GM12878 (cell line): Measurements from ENCODE around the gene SEMA4D. TPM values are rescaled to one million over a fixed set of nuclear protein-coding genes. Genes with fewer than 3 reads are reported as not detected.

Experiments
- CHD1 ChIP-seq: IDR thresholded peaks from 2 replicates; pipeline ENCODE4 v1.6.1; 2012; ENCODE audit warnings: low read depth, low read length, improper control_type of control experiment
- CREB1 ChIP-seq: IDR thresholded peaks from 2 replicates; pipeline ENCODE4 v1.6.1; 2012; ENCODE audit warnings: low read depth, mild to moderate bottlenecking, inconsistent platforms
- EED ChIP-seq: sonication (generic); IDR thresholded peaks from 2 replicates; pipeline ENCODE4 v1.6.1; 2016; ENCODE audit warnings: antibody characterized with exemption, low read depth
- HDAC2 ChIP-seq: fragments of 200-600 bp; sonication (generic); IDR thresholded peaks from 2 replicates; pipeline ENCODE4 v1.6.1; 2017
- IKZF1 ChIP-seq: fragments of 450-650 bp; conservative IDR thresholded peaks from 2 replicates; pipeline ENCODE4 v1.6.1; 2017; ENCODE audit warnings: antibody characterized with exemption, mild to moderate bottlenecking
- IRF4 ChIP-seq: IDR thresholded peaks from 2 replicates; pipeline ENCODE4 v1.6.1; 2011; ENCODE audit warnings: low read depth, low read length
- KDM1A ChIP-seq: fragments of 200-600 bp; sonication (generic); IDR thresholded peaks from 2 replicates; pipeline ENCODE4 v1.6.1; 2016; ENCODE audit warnings: borderline replicate concordance
- MTA2 ChIP-seq: fragments of 450-650 bp; IDR thresholded peaks from 2 replicates; pipeline ENCODE4 v1.6.1; 2016; ENCODE audit warnings: low read depth, mild to moderate bottlenecking, moderate library complexity
- MYB ChIP-seq: fragments of 150-350 bp; IDR thresholded peaks from 2 replicates; pipeline ENCODE4 v1.6.1; 2014; ENCODE audit warnings: mild to moderate bottlenecking, low read depth, low read length, borderline replicate concordance
- SP1 ChIP-seq: IDR thresholded peaks from one replicate; pipeline ENCODE4 v1.6.1; 2011; ENCODE audit warnings: low read depth, low read length
- SREBF2 ChIP-seq: IDR thresholded peaks from 2 replicates; pipeline ENCODE4 v1.6.1; 2012; ENCODE audit warnings: mild to moderate bottlenecking, low read length
- SRF ChIP-seq, 2 experiments: IDR thresholded peaks; 2 replicates each; pipeline ENCODE4 v1.6.1; 2011; ENCODE audit warnings: low read depth in 2 of 2, low read length in 2 of 2, mild to moderate bottlenecking in 1 of 2, moderate library complexity in 1 of 2
- TCF12 ChIP-seq: IDR thresholded peaks from 2 replicates; pipeline ENCODE4 v1.6.1; 2011; ENCODE audit warnings: low read depth, mild to moderate bottlenecking, low read length
- YBX1 ChIP-seq: fragments of 450-650 bp; IDR thresholded peaks from 2 replicates; pipeline ENCODE4 v1.6.1; 2016; ENCODE audit warnings: antibody characterized with exemption
- polyA plus RNA-seq, 11 experiments: library from polyadenylated mRNA; depleted of rRNA in 4 of 11; unstranded in 6 of 11; stranded (reverse) in 5 of 11; fragments of >200 nt; fragmentation: Nextera tagmentation in 4 of 11; fragmentation: Illumina TruSeq in 1 of 11; extraction: Ambion mirVana in 4 of 11; extraction: Trizol in 1 of 11; gene quantifications; 1 replicate in 1 of 11; 2 replicates in 10 of 11; pipeline versions ENCODE4 v1.2.1 to v1.2.3, GENCODE V29; 2011 to 2016; ENCODE audit warnings: inconsistent platforms in 2 of 11, missing spikeins in 2 of 11, low read depth in 1 of 11
- total RNA-seq, 4 experiments: library from RNA; depleted of rRNA in 3 of 4; stranded (reverse); fragments of >200 nt in 3 of 4; fragmentation: Illumina TruSeq in 1 of 4; extraction: Trizol in 1 of 4; gene quantifications; 2 replicates each; pipeline versions ENCODE4 v1.2.1 to v1.2.3, GENCODE V29; 2013 to 2021
- TF ChIP-seq, protein P1 (sequence below): fragments of 450-650 bp; formaldehyde crosslinking; IDR thresholded peaks from 2 replicates; pipeline ENCODE4 v1.5.0; 2022; ENCODE audit warnings: mild to moderate bottlenecking, missing genetic modification characterization
- TF ChIP-seq, protein P2 (sequence below): IDR thresholded peaks from 2 replicates; pipeline ENCODE4 v1.6.1; 2011; ENCODE audit warnings: borderline replicate concordance, low read depth, mild to moderate bottlenecking, moderate library complexity, low read length; ENCODE audit not compliant: insufficient read depth, poor library complexity, severe bottlenecking
- TF ChIP-seq, protein P3 (sequence below): IDR thresholded peaks from 2 replicates; pipeline ENCODE4 v1.6.1; 2011; ENCODE audit warnings: low read depth, low read length, improper control_type of control experiment, borderline replicate concordance
- TF ChIP-seq, protein P4 (sequence below): fragments of 450-650 bp; formaldehyde crosslinking; IDR thresholded peaks from 2 replicates; pipeline ENCODE4 v1.4.0; 2020; ENCODE audit warnings: mild to moderate bottlenecking, moderate library complexity
- TF ChIP-seq, protein P5 (sequence below): IDR thresholded peaks from 2 replicates; pipeline ENCODE4 v1.6.1; 2012; ENCODE audit warnings: low read depth, low read length, improper control_type of control experiment

SEMA4D gene
- total and polyA plus RNA-seq, 10 of the 15 experiments (the other 5 are each of a cell fraction or from before 2014, with no cell fraction given), result 15.1 to 136 (median 39.6) TPM

DNA sequence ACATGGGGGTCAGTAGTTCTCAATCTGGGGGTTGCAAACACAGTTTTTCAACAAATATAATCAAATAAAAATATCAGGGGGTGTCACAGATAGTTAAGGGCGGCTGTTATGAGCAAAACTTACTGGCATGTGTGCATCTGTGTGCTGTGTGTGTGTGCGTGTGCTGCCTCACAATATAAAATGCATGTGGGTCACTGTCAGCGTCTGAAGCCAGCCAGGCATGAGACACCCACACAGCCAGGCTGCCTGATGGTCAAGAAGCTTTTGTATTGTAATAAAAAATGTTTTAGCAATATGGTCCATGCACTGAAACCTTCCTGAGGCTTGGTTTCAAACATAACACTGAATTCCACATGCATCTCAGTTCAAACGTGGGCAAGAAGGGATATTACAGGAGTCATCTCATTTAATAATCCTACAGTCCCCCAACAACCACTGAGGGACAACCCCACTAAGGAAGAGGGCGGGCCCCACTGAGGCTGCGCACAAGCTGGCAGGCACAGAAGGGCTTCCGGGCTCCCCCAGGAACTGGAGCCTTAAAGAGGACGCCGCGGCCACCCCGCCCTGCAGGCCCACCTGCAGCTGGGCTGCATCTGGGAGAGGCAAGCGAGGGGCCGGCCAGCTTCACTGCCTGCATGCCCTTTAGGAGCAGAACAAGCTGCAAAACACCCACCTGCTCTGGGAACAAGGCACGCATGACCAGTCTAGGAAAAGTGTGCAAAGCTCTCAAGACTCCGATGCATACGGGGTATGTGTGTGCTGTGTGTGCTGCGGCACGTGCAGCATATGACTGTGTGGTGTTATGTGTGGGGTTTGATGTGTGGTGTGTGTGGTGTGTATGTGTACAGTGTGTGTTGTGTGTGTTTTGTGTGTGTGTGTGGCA is 14.1 kb downstream of the SEMA4D start (continued):
- TF ChIP-seq, protein P1, sequence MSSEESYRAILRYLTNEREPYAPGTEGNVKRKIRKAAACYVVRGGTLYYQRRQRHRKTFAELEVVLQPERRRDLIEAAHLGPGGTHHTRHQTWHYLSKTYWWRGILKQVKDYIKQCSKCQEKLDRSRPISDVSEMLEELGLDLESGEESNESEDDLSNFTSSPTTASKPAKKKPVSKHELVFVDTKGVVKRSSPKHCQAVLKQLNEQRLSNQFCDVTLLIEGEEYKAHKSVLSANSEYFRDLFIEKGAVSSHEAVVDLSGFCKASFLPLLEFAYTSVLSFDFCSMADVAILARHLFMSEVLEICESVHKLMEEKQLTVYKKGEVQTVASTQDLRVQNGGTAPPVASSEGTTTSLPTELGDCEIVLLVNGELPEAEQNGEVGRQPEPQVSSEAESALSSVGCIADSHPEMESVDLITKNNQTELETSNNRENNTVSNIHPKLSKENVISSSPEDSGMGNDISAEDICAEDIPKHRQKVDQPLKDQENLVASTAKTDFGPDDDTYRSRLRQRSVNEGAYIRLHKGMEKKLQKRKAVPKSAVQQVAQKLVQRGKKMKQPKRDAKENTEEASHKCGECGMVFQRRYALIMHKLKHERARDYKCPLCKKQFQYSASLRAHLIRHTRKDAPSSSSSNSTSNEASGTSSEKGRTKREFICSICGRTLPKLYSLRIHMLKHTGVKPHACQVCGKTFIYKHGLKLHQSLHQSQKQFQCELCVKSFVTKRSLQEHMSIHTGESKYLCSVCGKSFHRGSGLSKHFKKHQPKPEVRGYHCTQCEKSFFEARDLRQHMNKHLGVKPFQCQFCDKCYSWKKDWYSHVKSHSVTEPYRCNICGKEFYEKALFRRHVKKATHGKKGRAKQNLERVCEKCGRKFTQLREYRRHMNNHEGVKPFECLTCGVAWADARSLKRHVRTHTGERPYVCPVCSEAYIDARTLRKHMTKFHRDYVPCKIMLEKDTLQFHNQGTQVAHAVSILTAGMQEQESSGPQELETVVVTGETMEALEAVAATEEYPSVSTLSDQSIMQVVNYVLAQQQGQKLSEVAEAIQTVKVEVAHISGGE (CRISPR knock-in tag), result no peak
- TF ChIP-seq EED (no peak), YBX1 (no peak), HDAC2 (no peak), KDM1A (no peak), MYB (no peak), CREB1 (peak; percentile 27; the same call in 1 of the 2 replicates), TCF12 (0 out of 2 replicates have a peak, but pooled peaks have one; percentile 27), SP1 (no peak), IRF4 (no peak; the same call in 1 of the 2 replicates), SREBF2 (no peak), IKZF1 (peak; percentile 60; the same call in 1 of the 2 replicates), MTA2 (no peak), CHD1 (no peak), SRF (IDR thresholded peaks at IDR 0.05; ENCODE audit: low read depth in 2 of 2, low read length in 2 of 2) (peak in 1 of 2 experiments; percentile 68; a peak in 2 of 4 replicates)
- TF ChIP-seq, protein P2, sequence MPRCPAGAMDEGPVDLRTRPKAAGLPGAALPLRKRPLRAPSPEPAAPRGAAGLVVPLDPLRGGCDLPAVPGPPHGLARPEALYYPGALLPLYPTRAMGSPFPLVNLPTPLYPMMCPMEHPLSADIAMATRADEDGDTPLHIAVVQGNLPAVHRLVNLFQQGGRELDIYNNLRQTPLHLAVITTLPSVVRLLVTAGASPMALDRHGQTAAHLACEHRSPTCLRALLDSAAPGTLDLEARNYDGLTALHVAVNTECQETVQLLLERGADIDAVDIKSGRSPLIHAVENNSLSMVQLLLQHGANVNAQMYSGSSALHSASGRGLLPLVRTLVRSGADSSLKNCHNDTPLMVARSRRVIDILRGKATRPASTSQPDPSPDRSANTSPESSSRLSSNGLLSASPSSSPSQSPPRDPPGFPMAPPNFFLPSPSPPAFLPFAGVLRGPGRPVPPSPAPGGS, result no peak
- TF ChIP-seq, protein P3, sequence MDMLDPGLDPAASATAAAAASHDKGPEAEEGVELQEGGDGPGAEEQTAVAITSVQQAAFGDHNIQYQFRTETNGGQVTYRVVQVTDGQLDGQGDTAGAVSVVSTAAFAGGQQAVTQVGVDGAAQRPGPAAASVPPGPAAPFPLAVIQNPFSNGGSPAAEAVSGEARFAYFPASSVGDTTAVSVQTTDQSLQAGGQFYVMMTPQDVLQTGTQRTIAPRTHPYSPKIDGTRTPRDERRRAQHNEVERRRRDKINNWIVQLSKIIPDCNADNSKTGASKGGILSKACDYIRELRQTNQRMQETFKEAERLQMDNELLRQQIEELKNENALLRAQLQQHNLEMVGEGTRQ, result no peak; the same call in 1 of the 2 replicates
- TF ChIP-seq, protein P4, sequence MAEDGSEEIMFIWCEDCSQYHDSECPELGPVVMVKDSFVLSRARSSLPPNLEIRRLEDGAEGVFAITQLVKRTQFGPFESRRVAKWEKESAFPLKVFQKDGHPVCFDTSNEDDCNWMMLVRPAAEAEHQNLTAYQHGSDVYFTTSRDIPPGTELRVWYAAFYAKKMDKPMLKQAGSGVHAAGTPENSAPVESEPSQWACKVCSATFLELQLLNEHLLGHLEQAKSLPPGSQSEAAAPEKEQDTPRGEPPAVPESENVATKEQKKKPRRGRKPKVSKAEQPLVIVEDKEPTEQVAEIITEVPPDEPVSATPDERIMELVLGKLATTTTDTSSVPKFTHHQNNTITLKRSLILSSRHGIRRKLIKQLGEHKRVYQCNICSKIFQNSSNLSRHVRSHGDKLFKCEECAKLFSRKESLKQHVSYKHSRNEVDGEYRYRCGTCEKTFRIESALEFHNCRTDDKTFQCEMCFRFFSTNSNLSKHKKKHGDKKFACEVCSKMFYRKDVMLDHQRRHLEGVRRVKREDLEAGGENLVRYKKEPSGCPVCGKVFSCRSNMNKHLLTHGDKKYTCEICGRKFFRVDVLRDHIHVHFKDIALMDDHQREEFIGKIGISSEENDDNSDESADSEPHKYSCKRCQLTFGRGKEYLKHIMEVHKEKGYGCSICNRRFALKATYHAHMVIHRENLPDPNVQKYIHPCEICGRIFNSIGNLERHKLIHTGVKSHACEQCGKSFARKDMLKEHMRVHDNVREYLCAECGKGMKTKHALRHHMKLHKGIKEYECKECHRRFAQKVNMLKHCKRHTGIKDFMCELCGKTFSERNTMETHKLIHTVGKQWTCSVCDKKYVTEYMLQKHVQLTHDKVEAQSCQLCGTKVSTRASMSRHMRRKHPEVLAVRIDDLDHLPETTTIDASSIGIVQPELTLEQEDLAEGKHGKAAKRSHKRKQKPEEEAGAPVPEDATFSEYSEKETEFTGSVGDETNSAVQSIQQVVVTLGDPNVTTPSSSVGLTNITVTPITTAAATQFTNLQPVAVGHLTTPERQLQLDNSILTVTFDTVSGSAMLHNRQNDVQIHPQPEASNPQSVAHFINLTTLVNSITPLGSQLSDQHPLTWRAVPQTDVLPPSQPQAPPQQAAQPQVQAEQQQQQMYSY, result no peak
- TF ChIP-seq, protein P5, sequence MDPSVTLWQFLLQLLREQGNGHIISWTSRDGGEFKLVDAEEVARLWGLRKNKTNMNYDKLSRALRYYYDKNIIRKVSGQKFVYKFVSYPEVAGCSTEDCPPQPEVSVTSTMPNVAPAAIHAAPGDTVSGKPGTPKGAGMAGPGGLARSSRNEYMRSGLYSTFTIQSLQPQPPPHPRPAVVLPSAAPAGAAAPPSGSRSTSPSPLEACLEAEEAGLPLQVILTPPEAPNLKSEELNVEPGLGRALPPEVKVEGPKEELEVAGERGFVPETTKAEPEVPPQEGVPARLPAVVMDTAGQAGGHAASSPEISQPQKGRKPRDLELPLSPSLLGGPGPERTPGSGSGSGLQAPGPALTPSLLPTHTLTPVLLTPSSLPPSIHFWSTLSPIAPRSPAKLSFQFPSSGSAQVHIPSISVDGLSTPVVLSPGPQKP, result no peak; the same call in 1 of the 2 replicates
